Ectodermal cell (in vitro differentiated cells): Measurements from ENCODE around the gene DNASE1L2.

Experiments used
- H3K27ac ChIP-seq: 2 replicates; pipeline ENCODE4 v1.7.0; 2013; ENCODE audit warnings: mild to moderate bottlenecking, low read depth, low read length; ENCODE audit not compliant: insufficient read depth, poor library complexity, severe bottlenecking
- H3K27me3 ChIP-seq: 2 replicates; pipeline ENCODE4 v1.7.0; 2013; ENCODE audit warnings: mild to moderate bottlenecking, low read length; ENCODE audit not compliant: insufficient read depth, control insufficient read depth, poor library complexity, severe bottlenecking
- H3K36me3 ChIP-seq: one replicate; pipeline ENCODE4 v1.7.0; 2013; ENCODE audit warnings: low read length; ENCODE audit not compliant: control insufficient read depth, insufficient read depth
- H3K4me1 ChIP-seq: one replicate; pipeline ENCODE4 v1.7.0; 2013; ENCODE audit warnings: low read length; ENCODE audit not compliant: control insufficient read depth, insufficient read depth
- H3K4me3 ChIP-seq: 2 replicates; pipeline ENCODE4 v1.7.0; 2013; ENCODE audit warnings: low read depth, low read length, control low read depth; ENCODE audit not compliant: insufficient read depth
- H3K9me3 ChIP-seq: 2 replicates; pipeline ENCODE4 v1.7.0; 2013; ENCODE audit warnings: mild to moderate bottlenecking, low read length, moderate library complexity; ENCODE audit not compliant: control insufficient read depth
- WGBS, 2 experiments: methylation state at CpG; one replicate each; pipeline ENCODE4 v1.1.7; 2013; ENCODE audit warnings: missing lambda C conversion rate in 2 of 2; 5-methylcytosine and 5-hydroxymethylcytosine counted together

Gene DNASE1L2

DNA sequence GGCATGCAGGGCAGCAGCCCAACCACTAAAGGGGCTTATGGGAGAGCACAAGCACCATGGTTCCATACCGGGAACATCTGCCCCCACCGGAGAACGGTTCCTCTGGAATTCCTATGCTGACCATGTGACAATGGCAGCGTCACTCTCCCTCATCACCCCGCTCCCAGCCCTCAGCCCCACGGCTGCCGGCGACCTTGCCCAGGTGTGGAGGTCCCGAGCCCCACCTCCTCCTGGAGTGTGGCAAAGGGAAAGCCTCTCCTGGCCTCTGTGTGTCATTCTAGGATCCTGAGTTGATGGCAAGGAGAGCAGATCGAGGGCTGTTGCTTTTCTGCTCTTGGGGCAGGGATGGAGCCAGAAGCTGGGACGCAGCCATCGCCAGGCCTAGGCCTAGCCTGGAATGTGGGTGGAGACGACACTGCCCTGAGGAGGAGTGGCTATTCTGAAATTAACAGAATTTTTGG, 49.5 kb downstream of the DNASE1L2 start:
- Histone ChIP-seq H3K27ac (no peak overlapping the region), H3K9me3 (no peaks in the 10 kb centered on the region), H3K4me3 (no peak overlapping the region), H3K27me3 (no peaks in the 10 kb centered on the region), H3K4me1 (no peaks in the 10 kb centered on the region), H3K36me3 (no peaks in the 10 kb centered on the region)
- WGBS, 2 experiments, result 88 to 91% methylated on average over 13 of the region's 13 CpGs

DNA sequence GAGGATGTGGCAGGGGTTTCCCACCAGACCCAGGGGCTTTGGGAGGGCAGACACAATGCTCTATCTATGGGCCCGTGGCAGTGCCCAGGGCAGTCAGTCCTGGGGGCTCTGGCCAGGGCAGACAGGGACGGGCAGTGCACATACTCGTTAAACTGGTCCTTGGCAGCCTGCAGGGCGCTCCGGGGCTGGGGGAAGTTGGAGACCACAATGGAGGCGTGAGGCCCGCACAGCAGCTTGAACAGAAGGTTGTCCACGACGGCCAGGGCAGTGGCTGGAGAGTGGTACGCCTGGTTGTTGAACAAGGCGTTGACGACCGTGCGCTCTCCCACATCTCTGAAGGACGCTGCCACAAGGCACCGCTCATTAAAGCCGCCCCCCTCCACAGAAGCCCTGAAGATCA, 50.3 kb downstream of the DNASE1L2 start:
- Histone ChIP-seq H3K4me3 (no peak overlapping the region), H3K27me3 (no peaks in the 10 kb centered on the region), H3K36me3 (no peaks in the 10 kb centered on the region), H3K27ac (no peak overlapping the region), H3K4me1 (no peaks in the 10 kb centered on the region), H3K9me3 (no peaks in the 10 kb centered on the region)
- 93 to 94% methylated on average over 17 of the region's 17 CpGs for WGBS, 2 experiments

DNA sequence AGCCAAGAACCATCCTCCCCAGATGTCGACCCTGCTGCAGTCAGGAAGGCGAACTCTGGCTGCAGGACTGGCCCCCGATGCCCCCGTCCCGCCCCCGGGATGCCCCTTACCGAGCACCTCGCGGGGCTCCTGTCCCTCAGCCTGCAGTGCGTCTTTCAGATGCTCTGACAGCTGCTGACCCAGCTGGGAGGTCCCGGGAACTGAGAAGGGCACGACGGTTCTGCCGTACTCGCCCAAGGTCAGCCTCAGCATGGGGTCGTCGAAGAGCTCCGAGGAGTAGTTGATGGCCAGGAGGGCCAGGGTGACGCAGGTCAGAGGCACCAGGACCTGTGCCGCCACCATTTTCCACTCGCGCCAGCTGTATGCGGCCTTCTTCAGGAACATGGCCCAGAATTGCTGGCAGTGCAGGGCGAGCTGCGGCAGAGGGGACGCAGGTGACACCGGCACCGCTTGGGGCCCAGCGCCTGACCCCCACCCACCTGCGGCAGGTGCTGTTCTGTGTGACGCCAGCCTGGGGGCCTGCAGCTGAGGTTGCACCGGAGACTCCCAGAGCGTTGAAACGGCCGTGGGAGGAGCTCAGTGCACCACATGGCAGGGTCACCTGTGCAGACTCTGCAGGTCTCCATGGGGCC, 51.8 kb downstream of the DNASE1L2 start:
- Histone ChIP-seq H3K4me3 (no peak overlapping the region), H3K9me3 (no peaks in the 10 kb centered on the region), H3K36me3 (no peaks in the 10 kb centered on the region), H3K27ac (no peak overlapping the region), H3K27me3 (no peaks in the 10 kb centered on the region), H3K4me1 (no peaks in the 10 kb centered on the region)
- 88 to 89% methylated on average over 35 of the region's 35 CpGs for WGBS, 2 experiments
